Measurements from ENCODE around the gene DPP7.
"Not testable (repeated sequence)": the region's sequence is repeated elsewhere in the genome, so short reads cannot be mapped to it uniquely, and the experiment has no call there.

DPP7 gene

GRCh38 chr9:137075275-137075775 lies 39.2 kb downstream of the DPP7 start:
- no peak for DNase-seq (ENCODE audit: extremely low read depth in 1 of 2, low read depth in 1 of 2)

GRCh38 chr9:137074657-137075274 lies 39.8 kb downstream of the DPP7 start:
- DNase-seq (ENCODE audit: extremely low read depth in 1 of 2, low read depth in 1 of 2): no peak

- no peak for DNase-seq (ENCODE audit: extremely low read depth in 1 of 2, low read depth in 1 of 2)
These were observed 40.5 kb downstream of the DPP7 start for GRCh38 chr9:137073992-137074399.

GRCh38 chr9:137071282-137071681 lies 43.3 kb downstream of the DPP7 start:
- DNase-seq (ENCODE audit: extremely low read depth in 1 of 2, low read depth in 1 of 2): no peak

- DNase-seq (ENCODE audit: extremely low read depth in 1 of 2, low read depth in 1 of 2): no peak
These were observed 43.6 kb downstream of the DPP7 start for GRCh38 chr9:137070906-137071275.

- peak; percentile 55 to 69 for DNase-seq (ENCODE audit: extremely low read depth in 1 of 2, low read depth in 1 of 2)
These were observed 44.2 kb downstream of the DPP7 start, which contains the start of gene SAPCD2 for GRCh38 chr9:137070201-137070905. SAPCD2 (minus strand) TSS chr9:137070557; CDS start chr9:137070460, 97 bp downstream.

GRCh38 chr9:137069508-137070091 lies 44.9 kb downstream of the DPP7 start:
- no peak for DNase-seq (ENCODE audit: extremely low read depth in 1 of 2, low read depth in 1 of 2)

GRCh38 chr9:137068539-137069507 lies 45.7 kb downstream of the DPP7 start:
- no peak for DNase-seq (ENCODE audit: extremely low read depth in 1 of 2, low read depth in 1 of 2)

GRCh38 chr9:137067860-137068538 lies 46.5 kb downstream of the DPP7 start:
- peak; percentile 68 to 70 for DNase-seq (ENCODE audit: extremely low read depth in 1 of 2, low read depth in 1 of 2)

- DNase-seq (ENCODE audit: extremely low read depth in 1 of 2, low read depth in 1 of 2): no peak
These were observed 48.3 kb downstream of the DPP7 start for GRCh38 chr9:137066096-137066861.

GRCh38 chr9:137065336-137065967 lies 49.1 kb downstream of the DPP7 start:
- no peak for DNase-seq (ENCODE audit: extremely low read depth in 1 of 2, low read depth in 1 of 2)

GRCh38 chr9:137064880-137065164 lies 49.7 kb downstream of the DPP7 start:
- no peak for DNase-seq (ENCODE audit: extremely low read depth in 1 of 2, low read depth in 1 of 2)

GRCh38 chr9:137064027-137064879 lies 50.3 kb downstream of the DPP7 start:
- DNase-seq (ENCODE audit: extremely low read depth in 1 of 2, low read depth in 1 of 2): peak in 1 of 2 donors; percentile 53

GRCh38 chr9:137063311-137064026 lies 51.1 kb downstream of the DPP7 start:
- no peak for DNase-seq (ENCODE audit: extremely low read depth in 1 of 2, low read depth in 1 of 2)

- DNase-seq (ENCODE audit: extremely low read depth in 1 of 2, low read depth in 1 of 2): not testable (repeated sequence)
These were observed 51.7 kb downstream of the DPP7 start for GRCh38 chr9:137062798-137063197.

- DNase-seq (ENCODE audit: extremely low read depth in 1 of 2, low read depth in 1 of 2): no peak
These were observed 52.1 kb downstream of the DPP7 start for GRCh38 chr9:137062384-137062783.
